Effector CD8-positive, alpha-beta T cell (primary cell): Measurements from ENCODE around the gene HSD11B1L.
"Not testable (repeated sequence)": the region's sequence is repeated elsewhere in the genome, so short reads cannot be mapped to it uniquely, and the experiment has no call there.

Source experiments
- DNase-seq: peaks from one replicate; lab custom pipeline; 2025; lab: John Stamatoyannopoulos, UW

HSD11B1L gene

GRCh38 chr19:5686647-5687359 is 6.0 kb downstream of the HSD11B1L start:
- peak; percentile 92 for DNase-seq

GRCh38 chr19:5687360-5688198 is 6.8 kb downstream of the HSD11B1L start:
- no peak for DNase-seq

- DNase-seq: not testable (repeated sequence)
These were observed 7.5 kb downstream of the HSD11B1L start for GRCh38 chr19:5688262-5688881.

GRCh38 chr19:5690125-5690954 is 9.5 kb downstream of the HSD11B1L start, which contains the start of gene RPL36:
TSS of gene RPL36 (plus strand) at chr19:5690295. CDS start at chr19:5690508, 213 bp downstream.
- DNase-seq: peak; percentile 98

- DNase-seq: no peak
These were observed 10.4 kb downstream of the HSD11B1L start for GRCh38 chr19:5690955-5691821.

- DNase-seq: no peak
These were observed 11.2 kb downstream of the HSD11B1L start for GRCh38 chr19:5691822-5692722.

GRCh38 chr19:5692723-5693194 is 11.9 kb downstream of the HSD11B1L start:
- no peak for DNase-seq

GRCh38 chr19:5693195-5694166 is 12.7 kb downstream of the HSD11B1L start:
- no peak for DNase-seq

- no peak for DNase-seq
These were observed 13.5 kb downstream of the HSD11B1L start for GRCh38 chr19:5694167-5694955.

GRCh38 chr19:5694956-5695648 is 14.3 kb downstream of the HSD11B1L start:
- no peak for DNase-seq

- DNase-seq: no peak
These were observed 14.9 kb downstream of the HSD11B1L start for GRCh38 chr19:5695649-5696195.

GRCh38 chr19:5696196-5697021 is 15.6 kb downstream of the HSD11B1L start:
- no peak for DNase-seq

- no peak for DNase-seq
These were observed 16.4 kb downstream of the HSD11B1L start for GRCh38 chr19:5697022-5697889.

GRCh38 chr19:5697890-5698634 is 17.2 kb downstream of the HSD11B1L start:
- DNase-seq: no peak
